ENCODE measurements around the gene RGS11. TPM values are rescaled to one million over a fixed set of nuclear protein-coding genes. Genes with fewer than 3 reads are reported as not detected.
A peak's percentile ranks its signal among the peaks of the same experiment; 100 is the strongest.

RGS11 gene
- total RNA-seq, 1 experiment from 2014 or later: 2.9 TPM

- no peaks in the 10 kb centered on the region for H3K23me2 ChIP-seq (ENCODE audit: insufficient read length, low read depth, low read length, poor library complexity, severe bottlenecking)
- H3K4me3 Mint-ChIP-seq: no peak overlapping the region
- H3K9me3 ChIP-seq (ENCODE audit: control insufficient read depth, low read depth, low read length): no peaks in the 10 kb centered on the region
- no peak overlapping the region for H4K5ac ChIP-seq (ENCODE audit: insufficient read length, low read depth, low read length)
- no peak overlapping the region for H2BK5ac ChIP-seq (ENCODE audit: insufficient read length, low read length)
- H3K9ac ChIP-seq (ENCODE audit: extremely low read depth, insufficient read length, low read length): no peak overlapping the region
- no peaks in the 10 kb centered on the region for H3K79me2 ChIP-seq (ENCODE audit: insufficient read depth, low read length)
- no peak overlapping the region for H3T11ph ChIP-seq (ENCODE audit: low read length)
- no peaks in the 10 kb centered on the region for H3K79me1 ChIP-seq (ENCODE audit: insufficient read depth, low read depth, low read length, poor library complexity, severe bottlenecking)
- no peak overlapping the region for H2AK5ac ChIP-seq (ENCODE audit: insufficient read length, low read length)
- DNase-seq: peak; percentile 30
- H3K4me2 ChIP-seq (ENCODE audit: insufficient read depth, insufficient read length, low read length): no peak overlapping the region
- H4K20me1 ChIP-seq (ENCODE audit: control insufficient read depth, insufficient read depth, insufficient read length): no peaks in the 10 kb centered on the region
- no CpG with 5 or more reads among the region's 25 CpGs for WGBS (ENCODE audit: extremely low coverage, insufficient read length, low lambda C conversion rate)
- H2BK120ac ChIP-seq (ENCODE audit: low read depth, low read length, poor library complexity, severe bottlenecking): no peak overlapping the region
- H2AFZ ChIP-seq (ENCODE audit: low read length): no peak overlapping the region
- no peaks in the 10 kb centered on the region for H3K4me1 ChIP-seq (ENCODE audit: insufficient read depth, low read length)
- H3K27ac ChIP-seq (ENCODE audit: insufficient read length, low read depth, low read length): no peak overlapping the region
- no peak overlapping the region for H2BK15ac ChIP-seq (ENCODE audit: low read depth, low read length)
- no peak overlapping the region for H2BK20ac ChIP-seq (ENCODE audit: low read depth, low read length, poor library complexity, severe bottlenecking)
- peaks cover 0 to 6% of the 10 kb centered on the region in 2 experiments; a peak in 1 of 4 replicates for H3K4me1 Mint-ChIP-seq
- no peak overlapping the region for H4K91ac ChIP-seq (ENCODE audit: insufficient read length, low read depth, low read length)
- peak overlapping the region in 1 of 3 experiments; percentile 51; a peak in 1 of 7 replicates for H3K27ac Mint-ChIP-seq
- H3K27me3 Mint-ChIP-seq (ENCODE audit: low read depth): no peaks in the 10 kb centered on the region
- TF ChIP-seq CTCF (conservative IDR thresholded peaks at IDR 0.05): no peak
- H4K8ac ChIP-seq (replicated peaks; ENCODE audit: insufficient read length, low read depth, low read length): no peak overlapping the region
- no peaks in the 10 kb centered on the region for H3K9me3 Mint-ChIP-seq
- no peak overlapping the region for H3K18ac ChIP-seq (ENCODE audit: insufficient read length, low read depth, low read length)
- H2BK12ac ChIP-seq (ENCODE audit: insufficient read length, low read depth, low read length): no peak overlapping the region
- H3K36me3 Mint-ChIP-seq (ENCODE audit: insufficient read depth in 1 of 3, low read depth in 3 of 3): peaks cover 4 to 23% (median 13%) of the 10 kb centered on the region in 3 experiments; a peak in 6 of 7 replicates
- H3K56ac ChIP-seq (ENCODE audit: insufficient read length, low read depth, low read length): no peak overlapping the region
- no peak overlapping the region; the same call in 1 of the 2 replicates for H3K14ac ChIP-seq (ENCODE audit: insufficient read depth, low read length)
- H3K27me3 ChIP-seq (ENCODE audit: insufficient read depth, low read length): no peaks in the 10 kb centered on the region
- no peak overlapping the region for H3K4ac ChIP-seq (ENCODE audit: low read depth, low read length)
- H3K23ac ChIP-seq (ENCODE audit: insufficient read length, low read depth, low read length): no peak overlapping the region
Measured at GRCh38 chr16:266258-267164, 9.2 kb downstream of the RGS11 start.
